K562 (cell line): Measurements from ENCODE around the gene PSME1. TPM values are rescaled to one million over a fixed set of nuclear protein-coding genes. Genes with fewer than 3 reads are reported as not detected.

Experiments
- CC2D1A ChIP-seq: fragments of 450-650 bp; IDR thresholded peaks from 2 replicates; pipeline ENCODE4 v1.6.1; 2017; ENCODE audit warnings: mild to moderate bottlenecking
- ELF2 ChIP-seq: fragments of 250-450 bp; sonication (Bioruptor Pico); IDR thresholded peaks from 2 replicates; pipeline ENCODE4 v1.5.0; 2021; ENCODE audit warnings: mild to moderate bottlenecking
- FOXK2 ChIP-seq, 2 experiments: fragments of 450-650 bp; IDR thresholded peaks in 1 of 2; conservative IDR thresholded peaks in 1 of 2; 2 replicates each; pipeline ENCODE4 v1.6.1; 2016; ENCODE audit warnings: low read depth in 2 of 2, mild to moderate bottlenecking in 1 of 2
- HNRNPH1 ChIP-seq: fragments of 200-400 bp; formaldehyde crosslinking; optimal IDR thresholded peaks from 2 replicates; pipeline ENCODE3; 2017; ENCODE audit warnings: low read depth, mild to moderate bottlenecking, low read length, moderate library complexity
- RBM15 ChIP-seq: fragments of 200-400 bp; formaldehyde crosslinking; IDR thresholded peaks from 2 replicates; pipeline ENCODE4 v1.6.1; 2018; ENCODE audit warnings: mild to moderate bottlenecking, low read length, moderate library complexity; ENCODE audit not compliant: insufficient read depth
- RBM17 ChIP-seq: fragments of 200-400 bp; formaldehyde crosslinking; IDR thresholded peaks from 2 replicates; pipeline ENCODE4 v1.6.1; 2017; ENCODE audit warnings: low read depth, mild to moderate bottlenecking, low read length, borderline replicate concordance
- RREB1 ChIP-seq: fragments of 250-450 bp; sonication (Bioruptor Pico); IDR thresholded peaks from 2 replicates; pipeline ENCODE4 v1.4.0; 2020
- TRIM24 ChIP-seq, 2 experiments: fragments of 450-650 bp; IDR thresholded peaks; 2 replicates each; pipeline ENCODE4 v1.6.1; 2016
- ZNF41 ChIP-seq: fragments of 250-450 bp; sonication (Bioruptor Pico); conservative IDR thresholded peaks from 2 replicates; pipeline ENCODE4 v1.4.0; 2020; ENCODE audit warnings: mild to moderate bottlenecking
- polyA plus RNA-seq, 8 experiments: library from polyadenylated mRNA; depleted of rRNA in 4 of 8; stranded (reverse) in 5 of 8; unstranded in 3 of 8; fragments of >200 nt; fragmentation: Nextera tagmentation in 2 of 8; fragmentation: Illumina TruSeq in 1 of 8; extraction: Ambion mirVana in 2 of 8; extraction: Trizol in 1 of 8; gene quantifications; 2 replicates each; pipeline versions ENCODE4 v1.2.1 to v1.2.3, GENCODE V29; 2011 to 2014; ENCODE audit warnings: inconsistent platforms in 1 of 8, missing spikeins in 1 of 8
- total RNA-seq, 7 experiments: library from RNA; depleted of rRNA in 6 of 7; stranded (reverse); fragments of >200 nt in 6 of 7; fragmentation: Illumina TruSeq in 2 of 7; extraction: Trizol in 2 of 7; gene quantifications; 2 replicates each; pipeline versions ENCODE4 v1.2.1 to v1.2.3, GENCODE V29; 2011 to 2021; ENCODE audit warnings: low replicate concordance in 1 of 7

The PSME1 gene
- total and polyA plus RNA-seq, 9 of the 15 experiments (the other 6 are each of a cell fraction or from before 2014, with no cell fraction given), result 20.3 to 180 (median 67.5) TPM

- no peak for TF ChIP-seq FOXK2 (conservative IDR thresholded peaks at IDR 0.05 in 1 of 2, IDR thresholded peaks at IDR 0.05 in 1 of 2; ENCODE audit: low read depth in 2 of 2)
- no peak for TF ChIP-seq RBM15
- TF ChIP-seq ELF2 (CRISPR knock-in tag), result no peak; the same call in 1 of the 2 replicates
- TF ChIP-seq HNRNPH1, result no peak
- 0 out of 2 replicates have a peak, but pooled peaks have one; percentile 51 for TF ChIP-seq RREB1
- no peak for TF ChIP-seq RBM17
- no peak for TF ChIP-seq CC2D1A
- no peak for TF ChIP-seq ZNF41
- TF ChIP-seq TRIM24 (IDR thresholded peaks at IDR 0.05), result 0 out of 4 replicates have a peak, but pooled peaks of 1 of the 2 experiments have one; percentile 19
Observed at GRCh38 chr14:24093901-24094840, 41.8 kb upstream of the PSME1 start, which contains the start of gene PCK2 (continued).
